RWPE2 (cell line): ENCODE measurements around the gene MAN2A2.
A peak's percentile ranks its signal among the peaks of the same experiment; 100 is the strongest.

Source experiments
- ATAC-seq: fragments of 200-7000 bp; cut with Tn5 transposase; 3 replicates; pipeline ENCODE4 v1.9.1; 2021; ENCODE audit warnings: low read depth
- DNase-seq: peaks from one replicate; pipeline ENCODE4 v3.0.0-alpha.2; 2020; ENCODE audit warnings: low spot score
- H3K27ac ChIP-seq: fragments of 450-650 bp; 2 replicates; pipeline ENCODE4 v1.5.1; 2017; ENCODE audit warnings: mild to moderate bottlenecking; ENCODE audit not compliant: poor library complexity, severe bottlenecking
- H3K27me3 ChIP-seq: fragments of 250-450 bp; sonication (Bioruptor Pico); 2 replicates; pipeline ENCODE4 v1.5.1; 2021; ENCODE audit warnings: mild to moderate bottlenecking, moderate library complexity; ENCODE audit not compliant: insufficient read depth, poor library complexity, severe bottlenecking
- H3K36me3 ChIP-seq: fragments of 250-450 bp; sonication (Bioruptor Pico); 2 replicates; pipeline ENCODE4 v1.5.1; 2020; ENCODE audit warnings: low read depth, mild to moderate bottlenecking, moderate library complexity
- H3K4me1 ChIP-seq: fragments of 250-450 bp; sonication (Bioruptor Pico); 2 replicates; pipeline ENCODE4 v1.5.1; 2021; ENCODE audit warnings: mild to moderate bottlenecking, moderate library complexity; ENCODE audit not compliant: insufficient read depth, poor library complexity, severe bottlenecking
- H3K4me3 ChIP-seq: fragments of 250-450 bp; sonication (Bioruptor Pico); 2 replicates; pipeline ENCODE4 v1.5.1; 2021; ENCODE audit warnings: mild to moderate bottlenecking, moderate library complexity; ENCODE audit not compliant: severe bottlenecking
- H3K9me3 ChIP-seq: fragments of 250-450 bp; sonication (Bioruptor Pico); 2 replicates; pipeline ENCODE4 v1.5.1; 2021; ENCODE audit warnings: mild to moderate bottlenecking, moderate library complexity; ENCODE audit not compliant: severe bottlenecking
- CTCF ChIP-seq: fragments of 450-650 bp; IDR thresholded peaks from one replicate; pipeline ENCODE4 v1.5.1; 2017; ENCODE audit warnings: mild to moderate bottlenecking, moderate library complexity; ENCODE audit not compliant: poor library complexity, severe bottlenecking

Gene MAN2A2

GRCh38 chr15:90902840-90903732, at the start of gene MAN2A2:
TSS of gene MAN2A2 (plus strand) at chr15:90903302. CDS start at chr15:90904208, 906 bp downstream.
- Histone ChIP-seq H3K27ac (peak within 1 kb of the TSS; percentile 34), H3K9me3 (no peaks in the 10 kb centered on the region), H3K36me3 (peaks cover 13% of the 10 kb centered on the region), H3K4me1 (peaks cover 5% of the 10 kb centered on the region), H3K4me3 (peak within 1 kb of the TSS; percentile 53), H3K27me3 (no peaks in the 10 kb centered on the region)
- DNase-seq (peak; percentile 78), ATAC-seq (peak; percentile 48)
- no peak for TF ChIP-seq CTCF

- no peak overlapping the region for H3K4me3 ChIP-seq
- H3K27me3 ChIP-seq: no peaks in the 10 kb centered on the region
- H3K9me3 ChIP-seq: no peaks in the 10 kb centered on the region
- peaks cover 9% of the 10 kb centered on the region for H3K4me1 ChIP-seq
- H3K27ac ChIP-seq: no peak overlapping the region
- no peak for TF ChIP-seq CTCF
- H3K36me3 ChIP-seq: no peaks in the 10 kb centered on the region
- ATAC-seq: no peak
- DNase-seq: no peak
Measured at GRCh38 chr15:90855139-90855538, 48.0 kb upstream of the MAN2A2 start.

- H3K27me3 ChIP-seq: no peaks in the 10 kb centered on the region
- H3K9me3 ChIP-seq: no peaks in the 10 kb centered on the region
- peaks cover 23% of the 10 kb centered on the region for H3K4me1 ChIP-seq
- no peak for DNase-seq
- no peak overlapping the region for H3K4me3 ChIP-seq
- no peak for ATAC-seq
- no peak overlapping the region for H3K27ac ChIP-seq
- no peaks in the 10 kb centered on the region for H3K36me3 ChIP-seq
- TF ChIP-seq CTCF: no peak
Measured at GRCh38 chr15:90857337-90857736, 45.8 kb upstream of the MAN2A2 start.

- no peak for ATAC-seq
- peaks cover 23% of the 10 kb centered on the region for H3K4me1 ChIP-seq
- H3K27me3 ChIP-seq: no peaks in the 10 kb centered on the region
- no peak for DNase-seq
- no peak overlapping the region for H3K4me3 ChIP-seq
- no peak overlapping the region for H3K27ac ChIP-seq
- no peaks in the 10 kb centered on the region for H3K36me3 ChIP-seq
- TF ChIP-seq CTCF: no peak
- no peaks in the 10 kb centered on the region for H3K9me3 ChIP-seq
Measured at GRCh38 chr15:90857883-90858443, 45.1 kb upstream of the MAN2A2 start.
